Right cardiac atrium (tissue), 5 donors: ENCODE measurements around the gene NDST1. TPM values are rescaled to one million over a fixed set of nuclear protein-coding genes. Genes with fewer than 3 reads are reported as not detected.

ENCODE experiments used
- ATAC-seq, 2 donors: fragments of 200-7000 bp; cut with Tn5 transposase; one replicate each; pipeline versions ENCODE4 v1.8.0 to v1.9.1; 2020; ENCODE audit warnings: moderate library complexity in 2 of 2, mild to moderate bottlenecking in 1 of 2
- DNase-seq, 3 donors: peaks; one replicate each; pipeline ENCODE4 v3.0.0-alpha.2; 2020
- H3K27ac ChIP-seq: one replicate; pipeline ENCODE4 v1.5.1; 2013; ENCODE audit warnings: mild to moderate bottlenecking, low read length, control low read depth, moderate library complexity
- H3K27me3 ChIP-seq: one replicate; pipeline ENCODE4 v1.6.1; 2013; ENCODE audit not compliant: control insufficient read depth, insufficient read depth
- H3K4me1 ChIP-seq: one replicate; pipeline ENCODE4 v1.6.1; 2013; ENCODE audit warnings: low read length; ENCODE audit not compliant: control insufficient read depth, insufficient read depth
- H3K4me3 ChIP-seq: one replicate; pipeline ENCODE4 v1.5.1; 2013; ENCODE audit warnings: low read length, control low read depth
- H3K9me3 ChIP-seq: one replicate; pipeline ENCODE4 v1.6.1; 2013; ENCODE audit warnings: low read length; ENCODE audit not compliant: control insufficient read depth
- WGBS: extraction: QIAGEN DNeasy Blood & Tissue Kit; methylation state at CpG from one replicate; pipeline ENCODE4 v1.1.7; 2013; 5-methylcytosine and 5-hydroxymethylcytosine counted together
- intact Hi-C, 4 donors: fragments of 100-400 bp; cut with DNase I; formaldehyde crosslinking; loops; one replicate each; pipeline versions ENCODE4 v1.11.0 to v1.14.0; 2022 to 2023
- polyA plus RNA-seq: library from polyadenylated mRNA; stranded (reverse); fragments of 200-250 nt; gene quantifications from one replicate; pipeline ENCODE4 v1.2.3, GENCODE V29; 2013
- total RNA-seq, 4 donors: library from RNA; stranded (reverse); fragmentation: NEBNext Ultra II Directional; extraction: Animal tissue kit (Norgen Biotek cat#: 25700); gene quantifications; one replicate each; pipeline ENCODE4 v1.2.1, GENCODE V29; 2021
- donor health status: healthy with polysubstance abuse.
- donor health status: DM: no; HTN: yes; CAD: no.
- donor health status: DM: no; HTN: no; CAD: no.
- donor health status: DM: no; HTN: yes; CAD: no; lungs with severe emphysema.
- donor health status: DM: yes; HTN: yes; CAD: no.

NDST1 gene
- total and polyA plus RNA-seq, 5 donors = 45.9 to 67.8 (median 54.9) TPM

- Histone ChIP-seq H3K9me3 (no peaks in the 10 kb centered on the region), H3K4me3 (no peak overlapping the region), H3K27ac (no peak overlapping the region), H3K27me3 (no peaks in the 10 kb centered on the region), H3K4me1 (no peaks in the 10 kb centered on the region)
- intact Hi-C loops = no loop called here
- ATAC-seq = no peak
- DNase-seq = no peak
These were observed 63.9 kb downstream of the NDST1 start for GRCh38 chr5:150571836-150572235.

GRCh38 chr5:150573216-150573615 is 65.3 kb downstream of the NDST1 start:
- DNase-seq (peak in 1 of 3 donors; percentile 2), ATAC-seq (no peak)
- no peak overlapping the region for H3K27ac ChIP-seq
- no peaks in the 10 kb centered on the region for H3K27me3 ChIP-seq
- H3K4me1 ChIP-seq = no peaks in the 10 kb centered on the region
- 94% methylated on average over 5 of the region's 5 CpGs for WGBS
- no peaks in the 10 kb centered on the region for H3K9me3 ChIP-seq
- intact Hi-C loops = no loop called here
- H3K4me3 ChIP-seq = no peak overlapping the region

- Histone ChIP-seq H3K27ac (no peak overlapping the region), H3K4me1 (no peaks in the 10 kb centered on the region), H3K4me3 (no peak overlapping the region), H3K27me3 (no peaks in the 10 kb centered on the region), H3K9me3 (no peaks in the 10 kb centered on the region)
- WGBS = 88% methylated on average over 18 of the region's 18 CpGs
- DNase-seq (peak in 2 of 3 donors; percentile 7 to 18), ATAC-seq (no peak)
- intact Hi-C loops = no loop called here
These were observed 66.2 kb downstream of the NDST1 start for GRCh38 chr5:150573867-150574817.

GRCh38 chr5:150574818-150575547 is 67.1 kb downstream of the NDST1 start:
- no peaks in the 10 kb centered on the region for H3K4me1 ChIP-seq
- H3K27me3 ChIP-seq = no peaks in the 10 kb centered on the region
- 86% methylated on average over 15 of the region's 15 CpGs for WGBS
- ATAC-seq = peak in 1 of 2 donors; percentile 10
- intact Hi-C loops = no loop called here
- H3K9me3 ChIP-seq = no peaks in the 10 kb centered on the region
- no peak overlapping the region for H3K27ac ChIP-seq
- peak; percentile 19 to 56 (median 46) for DNase-seq
- H3K4me3 ChIP-seq = no peak overlapping the region

GRCh38 chr5:150575745-150576448 is 68.0 kb downstream of the NDST1 start:
- no peaks in the 10 kb centered on the region for H3K27me3 ChIP-seq
- WGBS = 86% methylated on average over 11 of the region's 11 CpGs
- no peak overlapping the region for H3K27ac ChIP-seq
- ATAC-seq (peak in 1 of 2 donors; percentile 15), DNase-seq (peak; percentile 12 to 37 (median 18))
- H3K9me3 ChIP-seq = no peaks in the 10 kb centered on the region
- H3K4me3 ChIP-seq = no peak overlapping the region
- H3K4me1 ChIP-seq = no peaks in the 10 kb centered on the region
- intact Hi-C loops = no loop called here

- 96% methylated on average over 7 of the region's 7 CpGs for WGBS
- intact Hi-C loops = no loop called here
- ATAC-seq (no peak), DNase-seq (peak in 2 of 3 donors; percentile 6 to 30)
- Histone ChIP-seq H3K4me1 (no peaks in the 10 kb centered on the region), H3K9me3 (no peaks in the 10 kb centered on the region), H3K4me3 (no peak overlapping the region), H3K27me3 (no peaks in the 10 kb centered on the region), H3K27ac (no peak overlapping the region)
These were observed 68.6 kb downstream of the NDST1 start for GRCh38 chr5:150576449-150576949.

GRCh38 chr5:150577378-150578139 is 69.6 kb downstream of the NDST1 start:
- ATAC-seq (no peak), DNase-seq (peak; percentile 2 to 18 (median 6))
- Histone ChIP-seq H3K9me3 (no peaks in the 10 kb centered on the region), H3K4me3 (no peak overlapping the region), H3K27ac (no peak overlapping the region), H3K4me1 (no peaks in the 10 kb centered on the region), H3K27me3 (no peaks in the 10 kb centered on the region)
- WGBS = 93% methylated on average over 10 of the region's 10 CpGs
- intact Hi-C loops = no loop called here

GRCh38 chr5:150578781-150579461 is 71.0 kb downstream of the NDST1 start:
- Histone ChIP-seq H3K27ac (no peak overlapping the region), H3K27me3 (no peaks in the 10 kb centered on the region), H3K9me3 (no peaks in the 10 kb centered on the region), H3K4me3 (no peak overlapping the region), H3K4me1 (no peaks in the 10 kb centered on the region)
- intact Hi-C loops = no loop called here
- WGBS = 84% methylated on average over 16 of the region's 16 CpGs
- ATAC-seq = no peak
- DNase-seq = peak in 2 of 3 donors; percentile 8 to 36

GRCh38 chr5:150579462-150580400 is 71.8 kb downstream of the NDST1 start:
- Histone ChIP-seq H3K4me1 (no peaks in the 10 kb centered on the region), H3K4me3 (no peak overlapping the region), H3K27ac (no peak overlapping the region), H3K27me3 (no peaks in the 10 kb centered on the region), H3K9me3 (no peaks in the 10 kb centered on the region)
- ATAC-seq = no peak
- DNase-seq = peak in 1 of 3 donors; percentile 5
- intact Hi-C loops = loop anchor here in 1 of 4 donors (10.0 kb wide), 1 partner anchor 75 kb away; no protein-coding TSS in a partner anchor
- 91% methylated on average over 11 of the region's 11 CpGs for WGBS
